ENCODE measurements around the gene DIPK1B.

DIPK1B gene

GRCh38 chr9:136678034-136678433, 34.3 kb upstream of the DIPK1B start:
- no peak for DNase-seq (ENCODE audit: low spot score)
- peak overlapping the region; percentile 1; the same call in 1 of the 2 replicates for H3K27ac ChIP-seq
- TF ChIP-seq, protein P1, sequence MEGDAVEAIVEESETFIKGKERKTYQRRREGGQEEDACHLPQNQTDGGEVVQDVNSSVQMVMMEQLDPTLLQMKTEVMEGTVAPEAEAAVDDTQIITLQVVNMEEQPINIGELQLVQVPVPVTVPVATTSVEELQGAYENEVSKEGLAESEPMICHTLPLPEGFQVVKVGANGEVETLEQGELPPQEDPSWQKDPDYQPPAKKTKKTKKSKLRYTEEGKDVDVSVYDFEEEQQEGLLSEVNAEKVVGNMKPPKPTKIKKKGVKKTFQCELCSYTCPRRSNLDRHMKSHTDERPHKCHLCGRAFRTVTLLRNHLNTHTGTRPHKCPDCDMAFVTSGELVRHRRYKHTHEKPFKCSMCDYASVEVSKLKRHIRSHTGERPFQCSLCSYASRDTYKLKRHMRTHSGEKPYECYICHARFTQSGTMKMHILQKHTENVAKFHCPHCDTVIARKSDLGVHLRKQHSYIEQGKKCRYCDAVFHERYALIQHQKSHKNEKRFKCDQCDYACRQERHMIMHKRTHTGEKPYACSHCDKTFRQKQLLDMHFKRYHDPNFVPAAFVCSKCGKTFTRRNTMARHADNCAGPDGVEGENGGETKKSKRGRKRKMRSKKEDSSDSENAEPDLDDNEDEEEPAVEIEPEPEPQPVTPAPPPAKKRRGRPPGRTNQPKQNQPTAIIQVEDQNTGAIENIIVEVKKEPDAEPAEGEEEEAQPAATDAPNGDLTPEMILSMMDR (conservative IDR thresholded peaks at IDR 0.05; ENCODE audit: low read depth), result no peak
- CTCF ChIA-PET, result no interaction called here
- POLR2A ChIA-PET (ENCODE audit: low non-redundant PET), result no interaction called here

DNA sequence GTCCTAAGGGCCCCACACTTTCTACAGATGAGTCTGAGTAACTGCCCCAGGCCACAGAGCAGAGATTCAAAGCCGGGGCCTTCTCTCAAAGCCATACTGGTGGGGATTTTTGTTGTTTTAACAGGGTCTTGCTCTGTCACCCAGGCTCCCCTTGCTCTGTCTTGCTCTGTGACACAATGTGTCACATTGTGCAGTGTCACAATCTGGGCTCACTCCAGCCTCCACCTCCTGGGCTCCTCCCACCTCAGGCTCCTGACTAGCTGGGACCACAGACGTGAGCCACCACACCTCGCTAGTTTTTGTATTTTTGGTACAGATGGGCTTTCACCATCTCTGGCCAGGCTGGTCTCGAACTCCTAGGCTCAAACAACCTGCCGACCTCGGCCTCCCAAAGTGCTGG, 33.7 kb upstream of the DIPK1B start:
- no peak for DNase-seq (ENCODE audit: low spot score)
- CTCF ChIA-PET, result no interaction called here
- peak overlapping the region; percentile 65 for H3K27ac ChIP-seq
- POLR2A ChIA-PET (ENCODE audit: low non-redundant PET), result no interaction called here
- TF ChIP-seq, protein P1 (conservative IDR thresholded peaks at IDR 0.05; ENCODE audit: low read depth), result no peak

GRCh38 chr9:136679431-136679941, 32.9 kb upstream of the DIPK1B start:
- ChIA-PET POLR2A (ENCODE audit: low non-redundant PET) (no interaction called here), CTCF (interaction anchor here (0.6 kb wide), 1 partner anchor 524 kb away, joined by 3 read pairs; no protein-coding TSS in a partner anchor)
- TF ChIP-seq, protein P1 (conservative IDR thresholded peaks at IDR 0.05; ENCODE audit: low read depth), result no peak
- DNase-seq (ENCODE audit: low spot score), result no peak
- peak overlapping the region; percentile 65 for H3K27ac ChIP-seq

- DNase-seq (ENCODE audit: low spot score), result no peak
- TF ChIP-seq, protein P1 (conservative IDR thresholded peaks at IDR 0.05; ENCODE audit: low read depth), result no peak
- ChIA-PET POLR2A (ENCODE audit: low non-redundant PET) (no interaction called here), CTCF (interaction anchor here (3.5 kb wide), 1 partner anchor 9 kb away, joined by 35 read pairs; no protein-coding TSS in a partner anchor)
- H3K27ac ChIP-seq, result no peak overlapping the region
These were observed 31.3 kb upstream of the DIPK1B start for GRCh38 chr9:136681029-136681428.

DNA sequence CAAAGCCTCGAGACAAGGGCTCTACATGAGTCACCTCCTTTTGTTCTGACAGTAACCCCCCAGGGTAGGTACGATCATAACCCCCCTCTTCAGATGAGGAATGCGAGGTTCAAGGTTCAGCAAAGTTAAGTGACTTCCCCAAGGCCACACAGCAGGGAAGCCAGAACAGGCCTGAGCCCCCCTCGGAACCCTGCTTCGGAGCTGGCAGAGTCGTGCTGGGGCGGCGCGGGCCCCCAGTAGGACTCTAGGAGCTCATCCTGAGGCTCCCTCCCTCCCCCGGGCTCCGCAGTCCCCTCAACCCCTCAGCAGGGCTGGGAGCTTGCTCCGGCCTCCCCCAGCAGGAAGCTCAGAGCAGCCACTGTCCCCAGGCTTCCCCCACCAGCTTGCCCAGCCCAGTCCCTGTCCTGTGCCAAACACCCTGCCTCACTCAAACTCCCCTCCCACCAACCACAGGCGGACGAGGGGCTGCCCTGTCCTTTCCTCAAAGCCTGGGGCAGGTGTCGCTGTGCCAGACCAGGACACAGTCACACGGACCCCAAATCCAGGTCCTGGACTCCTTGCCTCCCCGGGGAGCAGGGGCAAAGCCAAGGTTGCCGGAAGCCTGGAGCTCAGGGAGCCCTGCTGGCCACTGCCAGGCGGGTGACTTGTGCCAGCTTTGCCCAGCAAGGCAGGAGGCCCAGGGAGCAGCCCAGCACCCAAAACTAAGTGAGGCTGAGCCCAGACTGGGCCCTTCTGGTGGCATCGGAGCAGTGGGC, 30.2 kb upstream of the DIPK1B start:
- H3K27ac ChIP-seq, result no peak overlapping the region

DNA sequence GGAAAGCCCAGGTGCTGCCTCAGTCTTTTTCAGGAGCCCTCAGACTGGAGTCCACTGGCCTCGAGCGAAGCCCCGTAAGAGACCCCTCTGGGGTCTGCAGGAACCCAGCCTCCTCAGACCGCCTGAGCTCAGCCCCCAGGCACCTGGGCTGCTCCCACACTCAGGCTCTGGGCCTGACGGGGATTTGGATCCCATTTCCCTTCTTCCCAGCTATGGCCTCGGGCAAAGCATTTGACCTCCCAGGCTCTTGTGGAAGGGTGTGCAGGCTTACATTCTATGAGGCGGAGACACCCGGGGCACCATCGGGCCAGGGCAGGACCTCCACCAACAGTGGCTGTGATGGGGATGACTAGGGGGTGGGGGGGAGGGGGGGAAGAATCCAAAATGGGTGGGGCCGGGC, 29.7 kb upstream of the DIPK1B start:
- no peak for DNase-seq (ENCODE audit: low spot score)
- TF ChIP-seq, protein P1 (conservative IDR thresholded peaks at IDR 0.05; ENCODE audit: low read depth), result no peak
- ChIA-PET CTCF (interaction anchor here (1.1 to 3.5 kb wide), 2 partner anchors 11 to 38 kb away, joined by 4 to 35 read pairs; no protein-coding TSS in a partner anchor), POLR2A (ENCODE audit: low non-redundant PET) (no interaction called here)
- no peak overlapping the region for H3K27ac ChIP-seq

More for the DNA sequence above, 30.2 kb upstream of the DIPK1B start:
- CTCF ChIA-PET, result interaction anchor here (0.6 to 3.5 kb wide), 2 partner anchors 10 to 224 kb away, joined by 5 to 35 read pairs; no protein-coding TSS in a partner anchor
- TF ChIP-seq, protein P1 (conservative IDR thresholded peaks at IDR 0.05; ENCODE audit: low read depth), result no peak
- DNase-seq (ENCODE audit: low spot score), result no peak
- POLR2A ChIA-PET (ENCODE audit: low non-redundant PET), result no interaction called here

Measured in RWPE1 (cell line).